ENCODE measurements around the gene BCL6B. TPM values are rescaled to one million over a fixed set of nuclear protein-coding genes. Genes with fewer than 3 reads are reported as not detected.
"Not testable (repeated sequence)": the region's sequence is repeated elsewhere in the genome, so short reads cannot be mapped to it uniquely, and the experiment has no call there.

Gene BCL6B
- total RNA-seq, 1 donor from 2014 or later: 271 TPM

GRCh38 chr17:7045492-7046126, 22.8 kb downstream of the BCL6B start:
- no peak for DNase-seq (ENCODE audit: low spot score)
- Mint-ChIP-seq H3K4me3 (ENCODE audit: unreplicated experiment) (no peak overlapping the region), H3K36me3 (ENCODE audit: low read depth, unreplicated experiment) (no peaks in the 10 kb centered on the region), H3K27me3 (ENCODE audit: unreplicated experiment) (peaks cover 10% of the 10 kb centered on the region), H3K4me1 (ENCODE audit: unreplicated experiment) (peaks cover 26% of the 10 kb centered on the region), H3K9me3 (ENCODE audit: unreplicated experiment) (no peaks in the 10 kb centered on the region), H3K27ac (ENCODE audit: unreplicated experiment) (peak overlapping the region; percentile 79)
- TF ChIP-seq CTCF (IDR thresholded peaks at IDR 0.05; ENCODE audit: unreplicated experiment): peak; percentile 79

- H3K36me3 Mint-ChIP-seq (ENCODE audit: low read depth, unreplicated experiment): no peaks in the 10 kb centered on the region
- no peak for DNase-seq (ENCODE audit: low spot score)
- H3K4me1 Mint-ChIP-seq (ENCODE audit: unreplicated experiment): peaks cover 26% of the 10 kb centered on the region
- peak overlapping the region; percentile 74 for H3K4me3 Mint-ChIP-seq (ENCODE audit: unreplicated experiment)
- H3K27me3 Mint-ChIP-seq (ENCODE audit: unreplicated experiment): peaks cover 10% of the 10 kb centered on the region
- peak overlapping the region; percentile 79 for H3K27ac Mint-ChIP-seq (ENCODE audit: unreplicated experiment)
- H3K9me3 Mint-ChIP-seq (ENCODE audit: unreplicated experiment): no peaks in the 10 kb centered on the region
- no peak for TF ChIP-seq CTCF (IDR thresholded peaks at IDR 0.05; ENCODE audit: unreplicated experiment)
Observed at GRCh38 chr17:7046127-7046724, 23.4 kb downstream of the BCL6B start.

- not testable (repeated sequence) for H3K9me3 Mint-ChIP-seq (ENCODE audit: unreplicated experiment); DNase-seq (ENCODE audit: low spot score); H3K36me3 Mint-ChIP-seq (ENCODE audit: low read depth, unreplicated experiment); H3K27me3 Mint-ChIP-seq (ENCODE audit: unreplicated experiment)
- peaks cover 23% of the 10 kb centered on the region for H3K4me1 Mint-ChIP-seq (ENCODE audit: unreplicated experiment)
- peak overlapping the region; percentile 74 for H3K4me3 Mint-ChIP-seq (ENCODE audit: unreplicated experiment)
- H3K27ac Mint-ChIP-seq (ENCODE audit: unreplicated experiment): peak overlapping the region; percentile 40
Observed at GRCh38 chr17:7046725-7047397, 24.0 kb downstream of the BCL6B start.

GRCh38 chr17:7047566-7047965, 24.7 kb downstream of the BCL6B start:
- Mint-ChIP-seq H3K36me3 (ENCODE audit: low read depth, unreplicated experiment) (no peaks in the 10 kb centered on the region), H3K27ac (ENCODE audit: unreplicated experiment) (no peak overlapping the region), H3K9me3 (ENCODE audit: unreplicated experiment) (no peaks in the 10 kb centered on the region), H3K27me3 (ENCODE audit: unreplicated experiment) (peaks cover 9% of the 10 kb centered on the region), H3K4me1 (ENCODE audit: unreplicated experiment) (peaks cover 23% of the 10 kb centered on the region), H3K4me3 (ENCODE audit: unreplicated experiment) (no peak overlapping the region)
- DNase-seq (ENCODE audit: low spot score): no peak
- no peak for TF ChIP-seq CTCF (IDR thresholded peaks at IDR 0.05; ENCODE audit: unreplicated experiment)

- TF ChIP-seq CTCF (IDR thresholded peaks at IDR 0.05; ENCODE audit: unreplicated experiment): no peak
- no peak overlapping the region for H3K4me3 Mint-ChIP-seq (ENCODE audit: unreplicated experiment)
- peaks cover 8% of the 10 kb centered on the region for H3K27me3 Mint-ChIP-seq (ENCODE audit: unreplicated experiment)
- H3K36me3 Mint-ChIP-seq (ENCODE audit: low read depth, unreplicated experiment): no peaks in the 10 kb centered on the region
- DNase-seq (ENCODE audit: low spot score): no peak
- H3K4me1 Mint-ChIP-seq (ENCODE audit: unreplicated experiment): peaks cover 23% of the 10 kb centered on the region
- no peaks in the 10 kb centered on the region for H3K9me3 Mint-ChIP-seq (ENCODE audit: unreplicated experiment)
- peak overlapping the region; percentile 62 for H3K27ac Mint-ChIP-seq (ENCODE audit: unreplicated experiment)
Observed at GRCh38 chr17:7048968-7049367, 26.1 kb downstream of the BCL6B start.

- H3K27ac Mint-ChIP-seq (ENCODE audit: unreplicated experiment); DNase-seq (ENCODE audit: low spot score); H3K4me3 Mint-ChIP-seq (ENCODE audit: unreplicated experiment); H3K36me3 Mint-ChIP-seq (ENCODE audit: low read depth, unreplicated experiment); H3K9me3 Mint-ChIP-seq (ENCODE audit: unreplicated experiment); H3K27me3 Mint-ChIP-seq (ENCODE audit: unreplicated experiment): not testable (repeated sequence)
- peaks cover 23% of the 10 kb centered on the region for H3K4me1 Mint-ChIP-seq (ENCODE audit: unreplicated experiment)
Observed at GRCh38 chr17:7050583-7050982, 27.7 kb downstream of the BCL6B start.
